HG02763 (cell line): ENCODE results near the gene SLC13A5.
"Not testable (repeated sequence)": the region's sequence is repeated elsewhere in the genome, so short reads cannot be mapped to it uniquely, and the experiment has no call there.

Experiments
- ATAC-seq: cut with Tn5 transposase; IDR thresholded peaks from one replicate; pipeline ENCODE4 v1.9.1; 2021; ENCODE audit warnings: mild to moderate bottlenecking, moderate library complexity; ENCODE audit not compliant: unreplicated experiment

Gene SLC13A5

GRCh38 chr17:6713130-6713917, at the start of gene SLC13A5:
Gene SLC13A5, minus strand, starts transcription at chr17:6713369. Its CDS starts 36 bp downstream, at chr17:6713333.
- no peak for ATAC-seq

DNA sequence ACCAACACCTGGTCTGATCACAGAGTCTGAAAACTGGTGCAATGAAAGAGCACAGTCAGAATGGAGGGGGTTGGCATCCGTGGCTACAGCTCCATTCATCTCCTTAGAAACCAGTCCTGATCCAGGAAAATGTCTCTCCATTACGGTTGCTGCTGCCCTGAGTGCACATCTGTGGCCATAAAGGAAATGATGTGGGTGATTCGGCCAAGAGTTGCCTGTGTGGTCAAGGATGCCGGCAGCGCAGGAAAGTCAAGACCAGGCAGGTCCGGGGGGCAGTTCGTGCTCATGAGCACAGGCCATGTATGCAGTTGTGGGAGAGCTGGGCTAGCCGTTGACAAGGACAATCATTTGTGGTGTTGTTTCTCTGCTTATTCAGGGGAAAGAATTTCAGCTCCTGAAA, 48.6 kb upstream of the SLC13A5 start:
- no peak for ATAC-seq

DNA sequence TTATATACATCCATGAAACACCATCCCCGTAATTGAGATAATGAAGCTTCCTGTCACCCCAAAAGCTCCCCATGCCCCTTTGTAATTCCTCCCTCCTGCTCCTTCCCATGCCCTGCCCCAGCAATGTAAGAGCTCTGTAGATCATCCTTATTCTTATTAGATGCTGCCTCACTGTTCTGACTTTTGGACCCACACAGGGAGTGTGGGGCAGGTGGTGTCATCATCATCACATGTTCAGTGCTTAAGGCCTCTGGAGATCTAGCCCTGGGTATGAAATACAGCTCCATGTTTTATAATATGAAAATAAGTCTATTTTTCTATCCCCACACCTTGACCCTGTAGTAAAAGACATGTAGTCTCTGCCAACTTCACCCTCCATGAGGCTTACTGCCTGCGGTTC, 44.6 kb upstream of the SLC13A5 start:
- no peak for ATAC-seq

DNA sequence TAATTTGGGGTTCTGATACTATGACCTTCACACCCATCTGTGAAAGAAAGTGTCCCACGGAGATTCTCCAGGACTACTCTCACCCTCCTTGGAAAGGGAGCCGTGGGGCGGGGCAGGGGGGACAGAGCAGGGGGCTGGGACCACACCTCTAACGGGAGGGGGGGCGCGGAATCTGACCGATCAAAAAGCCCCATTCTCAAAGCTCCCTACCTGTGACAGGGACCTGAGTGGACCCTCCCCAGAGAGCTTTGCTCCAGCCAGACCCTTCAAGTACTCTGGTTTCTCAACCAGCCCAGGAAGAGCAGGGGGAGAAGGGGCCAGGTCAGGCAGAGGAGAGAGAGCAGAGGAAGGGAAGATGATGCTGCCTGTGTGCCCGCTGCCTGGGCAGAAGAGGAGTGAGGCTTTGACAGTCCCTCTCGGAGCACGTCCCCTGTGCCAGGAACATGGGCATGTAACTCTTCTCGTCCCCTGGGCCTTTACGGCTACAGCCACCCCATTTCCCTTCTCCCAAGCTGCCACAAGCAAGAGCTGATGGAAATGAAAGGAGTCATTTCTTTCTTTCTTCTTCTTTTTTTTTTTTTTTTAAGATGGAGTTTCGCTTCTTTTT, 43.4 kb upstream of the SLC13A5 start:
- ATAC-seq = no peak

GRCh38 chr17:6755731-6756184, 42.6 kb upstream of the SLC13A5 start, which contains the start of gene XAF1:
Gene XAF1, plus strand, starts transcription at chr17:6756046. Its CDS starts 33 bp downstream, at chr17:6756079.
- no peak for ATAC-seq

DNA sequence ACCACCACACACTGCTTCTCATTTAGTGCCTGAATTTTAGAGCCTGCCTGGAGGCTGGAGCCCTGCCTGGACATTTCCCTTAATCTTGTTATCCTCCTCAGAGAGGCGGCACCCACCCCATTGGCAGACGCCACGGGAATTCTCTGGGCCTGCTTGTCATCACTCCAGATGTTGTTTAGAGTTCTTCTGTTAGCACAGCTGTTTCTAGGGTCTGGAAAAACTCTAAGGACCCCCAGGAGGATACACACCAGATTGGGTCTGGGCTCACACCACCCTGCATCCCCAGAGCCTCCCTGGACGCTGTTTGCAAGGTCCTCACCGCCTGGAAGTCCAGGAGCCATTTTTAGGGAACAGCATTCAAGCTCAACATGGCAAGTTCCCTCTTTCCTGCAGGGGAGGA, 42.1 kb upstream of the SLC13A5 start:
- no peak for ATAC-seq

DNA sequence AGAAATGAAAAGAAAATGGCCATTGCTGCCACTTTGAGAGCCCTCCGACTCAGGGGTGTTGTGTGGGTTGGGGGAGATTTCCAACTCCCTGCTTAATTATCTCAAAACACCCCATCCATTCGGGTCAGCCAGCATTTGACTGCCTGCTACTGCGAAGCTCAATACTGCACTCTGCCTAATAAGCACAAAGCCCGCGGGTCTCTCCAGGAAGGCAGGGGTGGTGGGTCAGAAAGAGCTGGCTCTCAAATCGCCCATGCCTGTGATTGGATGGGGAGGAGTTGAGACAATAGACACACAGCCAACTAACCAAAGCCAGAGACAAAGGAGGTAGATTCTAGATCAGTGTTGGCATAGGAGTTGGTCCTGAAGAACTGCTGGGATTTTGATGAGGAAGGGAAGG, 40.4 kb upstream of the SLC13A5 start:
- no peak for ATAC-seq

GRCh38 chr17:6753006-6753445, 39.9 kb upstream of the SLC13A5 start:
- no peak for ATAC-seq

GRCh38 chr17:6752068-6752909, 39.1 kb upstream of the SLC13A5 start:
- no peak for ATAC-seq

DNA sequence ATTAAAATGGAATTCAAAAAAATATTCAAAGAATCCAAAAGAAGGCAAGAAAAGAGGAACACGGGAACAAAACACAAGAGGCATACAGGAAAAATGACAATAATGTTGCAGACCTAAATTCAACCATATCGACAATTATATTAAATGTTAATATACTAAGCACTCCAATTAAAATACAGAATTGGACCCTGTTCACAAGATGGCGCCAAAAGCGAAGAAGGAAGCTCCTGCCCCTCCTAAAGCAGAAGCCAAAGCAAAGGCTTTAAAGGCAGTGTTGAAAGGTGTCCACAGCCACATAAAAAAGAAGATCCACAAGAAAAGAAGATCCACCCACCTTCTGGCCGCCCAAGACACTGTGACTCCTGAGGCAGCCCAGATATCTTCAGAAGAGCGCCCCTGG, 36.4 kb upstream of the SLC13A5 start:
- no peak for ATAC-seq

- no peak for ATAC-seq
Measured at GRCh38 chr17:6748617-6749016, 35.4 kb upstream of the SLC13A5 start.

GRCh38 chr17:6746665-6747064, 33.5 kb upstream of the SLC13A5 start:
- ATAC-seq = not testable (repeated sequence)

GRCh38 chr17:6729531-6729930, 16.4 kb upstream of the SLC13A5 start:
- ATAC-seq = no peak

DNA sequence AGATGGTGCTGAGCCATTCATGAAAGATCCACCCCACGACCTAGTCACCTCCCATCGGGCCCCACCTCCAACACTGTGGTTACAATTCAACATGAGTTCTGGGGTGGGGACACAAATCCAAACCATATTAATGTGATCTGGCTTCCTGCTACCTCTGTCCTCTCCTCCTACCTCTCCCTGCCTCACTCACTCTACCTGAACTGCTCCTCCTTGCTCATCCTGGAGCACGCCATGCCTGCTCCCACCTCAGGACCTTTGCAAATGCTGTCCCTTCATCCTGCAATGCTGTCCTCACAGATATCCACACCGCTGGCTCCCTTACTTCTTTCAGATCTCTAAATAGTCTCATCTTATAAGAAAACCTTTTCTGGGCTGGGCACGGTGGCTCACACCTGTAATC, 10.8 kb upstream of the SLC13A5 start:
- ATAC-seq = no peak

DNA sequence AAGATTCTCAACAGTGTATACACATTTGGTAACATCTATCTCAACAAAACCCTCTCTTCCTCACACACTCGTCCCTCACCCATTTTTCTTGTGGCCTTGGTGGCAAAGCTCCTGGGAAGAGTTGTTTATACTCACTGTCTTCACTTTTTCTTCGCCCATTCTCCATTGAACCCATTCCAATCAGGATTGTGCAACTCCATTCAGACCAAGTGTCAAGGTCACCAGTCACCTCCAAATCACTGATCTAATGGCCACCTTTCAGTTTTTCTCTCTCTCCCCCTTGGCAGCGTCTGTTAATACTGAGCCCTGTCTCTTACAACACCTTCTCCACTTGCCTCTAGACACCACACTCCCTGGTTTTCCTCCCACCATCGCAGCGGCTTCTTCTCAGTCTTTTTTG, 8.6 kb upstream of the SLC13A5 start:
- ATAC-seq = no peak

GRCh38 chr17:6716736-6717135, 3.6 kb upstream of the SLC13A5 start:
- ATAC-seq = no peak

DNA sequence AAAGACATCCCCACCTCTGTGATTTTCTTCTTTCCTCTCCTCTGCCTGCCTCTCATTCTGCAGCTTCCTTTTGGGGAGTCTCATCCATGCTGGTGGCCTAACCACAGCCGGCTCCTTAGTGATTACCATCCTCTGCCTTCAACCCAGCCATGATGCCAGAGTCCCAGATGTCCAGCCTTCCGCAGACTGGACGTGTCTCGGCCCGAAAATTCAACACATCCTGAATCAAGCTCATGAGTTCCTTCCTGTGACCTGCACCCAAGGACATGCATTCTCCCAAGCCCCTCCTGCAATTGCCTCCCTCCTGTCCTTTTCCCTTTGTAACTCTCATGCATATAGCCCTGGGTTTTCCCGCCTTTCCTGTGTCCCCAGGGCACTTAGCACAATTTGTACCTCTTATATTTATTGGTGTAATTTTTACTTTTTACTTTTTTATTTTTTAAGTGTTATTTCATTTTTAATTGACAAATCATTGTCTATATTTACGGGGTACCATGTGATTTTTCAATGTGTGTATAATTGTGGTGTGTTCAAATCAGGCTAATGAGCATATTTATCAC, 1.2 kb upstream of the SLC13A5 start:
- ATAC-seq = no peak

GRCh38 chr17:6713918-6714271, 726 bp upstream of the SLC13A5 start:
- ATAC-seq = no peak

DNA sequence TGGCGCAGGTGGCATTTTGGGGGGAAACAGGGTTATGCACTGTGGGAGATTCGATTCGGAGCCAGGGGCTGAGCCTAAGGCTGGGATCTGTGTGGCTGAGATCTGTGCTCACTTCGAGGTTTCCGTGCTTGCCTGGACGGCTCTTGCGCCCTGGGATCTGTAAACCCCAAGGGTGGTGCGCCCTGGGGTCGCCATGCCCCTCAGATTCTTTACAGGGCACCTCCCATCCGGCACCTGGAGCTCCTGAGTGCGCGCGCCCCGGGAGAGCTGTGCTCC, 377 bp downstream of the SLC13A5 start:
- no peak for ATAC-seq

- no peak for ATAC-seq
Measured at GRCh38 chr17:6712058-6712853, 913 bp downstream of the SLC13A5 start.

- ATAC-seq = no peak
Measured at GRCh38 chr17:6711681-6712057, 1.5 kb downstream of the SLC13A5 start.
